Stomach (tissue), 9 donors: ENCODE measurements around the gene MRPS24. TPM values are rescaled to one million over a fixed set of nuclear protein-coding genes. Genes with fewer than 3 reads are reported as not detected.
A peak's percentile ranks its signal among the peaks of the same experiment; 100 is the strongest.

Source experiments
- DNase-seq, 2 donors: peaks; one replicate each; pipeline versions ENCODE4 v3.0.0 to v3.0.0-alpha.2; 2013 to 2019
- H3K27ac ChIP-seq, 5 donors: fragments of 200-600 bp in 4 of 5; sonication (generic) in 4 of 5; one replicate each; pipeline ENCODE4 v1.5.1; 2013 to 2019; ENCODE audit warnings: mild to moderate bottlenecking in 1 of 5, moderate library complexity in 1 of 5
- H3K27me3 ChIP-seq, 3 donors: fragments of 200-600 bp; sonication (generic); one replicate each; pipeline ENCODE4 v1.5.1; 2017 to 2019; ENCODE audit warnings: mixed run types in 1 of 3
- H3K36me3 ChIP-seq, 4 donors: fragments of 200-600 bp; sonication (generic); 1 replicate in 3 of 4; 2 replicates in 1 of 4; pipeline ENCODE4 v1.5.1; 2016 to 2019
- H3K4me1 ChIP-seq, 4 donors: fragments of 200-600 bp; sonication (generic); one replicate each; pipeline ENCODE4 v1.5.1; 2016 to 2019
- H3K4me3 ChIP-seq, 4 donors: fragments of 200-600 bp; sonication (generic) in 3 of 4; one replicate each; pipeline ENCODE4 v1.5.1; 2016 to 2019; ENCODE audit warnings: mild to moderate bottlenecking in 1 of 4
- H3K9me3 ChIP-seq, 4 donors: fragments of 200-600 bp; sonication (generic); one replicate each; pipeline ENCODE4 v1.5.1; 2016 to 2019
- CTCF ChIP-seq, 7 experiments: fragments of 450-650 bp in 4 of 7; fragments of 200-600 bp in 3 of 7; sonication (generic) in 3 of 7; IDR thresholded peaks; one replicate each; pipeline ENCODE4 v1.5.1; 2016 to 2019; ENCODE audit warnings: antibody characterized with exemption in 7 of 7, control low read depth in 2 of 7, mild to moderate bottlenecking in 1 of 7
- EP300 ChIP-seq: sonication (generic); formaldehyde crosslinking; IDR thresholded peaks from one replicate; pipeline ENCODE4 v1.6.1; 2017; ENCODE audit warnings: antibody characterized with exemption
- POLR2A ChIP-seq, 4 donors: fragments of 450-650 bp; IDR thresholded peaks; one replicate each; pipeline ENCODE4 v1.6.1; 2016; ENCODE audit warnings: antibody characterized with exemption in 4 of 4, control low read depth in 2 of 4, mild to moderate bottlenecking in 1 of 4, moderate library complexity in 1 of 4
- POLR2AphosphoS5 ChIP-seq, 3 donors: sonication (generic); formaldehyde crosslinking; IDR thresholded peaks; one replicate each; pipeline ENCODE4 v1.6.1; 2016; ENCODE audit warnings: antibody characterized with exemption in 3 of 3
- WGBS, 5 donors: extraction: QIAGEN DNeasy Blood & Tissue Kit in 3 of 5; methylation state at CpG; one replicate each; pipeline versions ENCODE4 v1.1.5 to v1.1.7; 2013 to 2018; 5-methylcytosine and 5-hydroxymethylcytosine counted together
- intact Hi-C: fragments of 100-400 bp; cut with DNase I; formaldehyde crosslinking; loops from one replicate; pipeline ENCODE4 v1.15.1; 2023; ENCODE audit warnings: low total_unique reads
- polyA plus RNA-seq, 3 donors: library from polyadenylated mRNA; stranded (reverse); fragments of 200-250 nt; gene quantifications; one replicate each; pipeline ENCODE4 v1.2.3, GENCODE V29; 2013
- total RNA-seq, 5 donors: library from RNA; depleted of rRNA; stranded (reverse); fragments of >200 nt; gene quantifications; one replicate each; pipeline versions ENCODE4 v1.1.0 to v1.2.3, GENCODE V29; 2014 to 2016
- donor health status: healthy with polysubstance abuse.
- donor health status: Bipolar disorder and iron deficiency.
- donor health status: healthy.

Gene MRPS24
- total and polyA plus RNA-seq, 8 donors, result 17.1 to 200 (median 167) TPM; not detected in 1

- H3K36me3 ChIP-seq, result no peaks in the 10 kb centered on the region
- 43 to 69% (median 58%) methylated on average over 3 to 4 of the region's 4 CpGs for WGBS, 5 donors
- intact Hi-C loops, result no loop called here
- H3K27ac ChIP-seq, result no peak overlapping the region
- no peaks in the 10 kb centered on the region for H3K4me1 ChIP-seq
- peaks cover 0 to 11% (median 0%) of the 10 kb centered on the region in 3 donors for H3K27me3 ChIP-seq
- DNase-seq, result no peak
- no peak for TF ChIP-seq EP300
- no peak for TF ChIP-seq CTCF (IDR thresholded peaks at IDR 0.05)
- H3K4me3 ChIP-seq, result no peak overlapping the region
- no peaks in the 10 kb centered on the region for H3K9me3 ChIP-seq
Measured at GRCh38 chr7:43847496-43847895, 21.8 kb downstream of the MRPS24 start.

- TF ChIP-seq EP300, result no peak
- Histone ChIP-seq H3K27me3 (peaks cover 0 to 11% (median 0%) of the 10 kb centered on the region in 3 donors), H3K9me3 (no peaks in the 10 kb centered on the region), H3K27ac (no peak overlapping the region), H3K4me1 (no peaks in the 10 kb centered on the region), H3K4me3 (no peak overlapping the region), H3K36me3 (no peaks in the 10 kb centered on the region)
- DNase-seq, result no peak
- intact Hi-C loops, result no loop called here
- 68 to 94% (median 83%) methylated on average over 2 of the region's 2 CpGs for WGBS, 5 donors
Measured at GRCh38 chr7:43844662-43845061, 24.7 kb downstream of the MRPS24 start.

- 88 to 97% (median 95%) methylated on average over 2 of the region's 2 CpGs for WGBS, 5 donors
- peaks cover 0 to 2% (median 0%) of the 10 kb centered on the region in 4 donors for H3K4me1 ChIP-seq
- H3K9me3 ChIP-seq, result no peaks in the 10 kb centered on the region
- intact Hi-C loops, result no loop called here
- peaks cover 0 to 11% (median 0%) of the 10 kb centered on the region in 3 donors for H3K27me3 ChIP-seq
- no peak overlapping the region for H3K4me3 ChIP-seq
- DNase-seq, result no peak
- H3K36me3 ChIP-seq, result no peaks in the 10 kb centered on the region
- no peak overlapping the region for H3K27ac ChIP-seq
- TF ChIP-seq POLR2AphosphoS5 (IDR thresholded peaks at IDR 0.05), result no peak
- TF ChIP-seq EP300, result no peak
- TF ChIP-seq POLR2A (IDR thresholded peaks at IDR 0.05), result no peak
- no peak for TF ChIP-seq CTCF (IDR thresholded peaks at IDR 0.05)
Measured at GRCh38 chr7:43844257-43844656, 25.1 kb downstream of the MRPS24 start.

GRCh38 chr7:43843296-43843695 is 26.0 kb downstream of the MRPS24 start:
- peaks cover 0 to 11% (median 0%) of the 10 kb centered on the region in 3 donors for H3K27me3 ChIP-seq
- peaks cover 0 to 9% (median 6%) of the 10 kb centered on the region in 4 donors for H3K4me1 ChIP-seq
- TF ChIP-seq EP300, result no peak
- TF ChIP-seq POLR2AphosphoS5 (IDR thresholded peaks at IDR 0.05), result no peak
- TF ChIP-seq POLR2A (IDR thresholded peaks at IDR 0.05), result no peak
- TF ChIP-seq CTCF (IDR thresholded peaks at IDR 0.05), result no peak
- intact Hi-C loops, result no loop called here
- 84 to 93% (median 91%) methylated on average over 4 of the region's 4 CpGs for WGBS, 5 donors
- H3K4me3 ChIP-seq, result no peak overlapping the region
- no peak overlapping the region for H3K27ac ChIP-seq
- DNase-seq, result no peak
- H3K36me3 ChIP-seq, result no peaks in the 10 kb centered on the region
- H3K9me3 ChIP-seq, result no peaks in the 10 kb centered on the region

GRCh38 chr7:43838201-43838658 is 31.1 kb downstream of the MRPS24 start:
- Histone ChIP-seq H3K27me3 (no peaks in the 10 kb centered on the region), H3K4me1 (peaks cover 0 to 14% (median 6%) of the 10 kb centered on the region in 4 donors), H3K36me3 (no peaks in the 10 kb centered on the region), H3K4me3 (peak overlapping the region in 1 of 4 donors; percentile 35), H3K27ac (peak overlapping the region in 2 of 5 donors; percentile 34 to 46), H3K9me3 (no peaks in the 10 kb centered on the region)
- DNase-seq, result no peak
- 66 to 80% (median 69%) methylated on average over 9 of the region's 9 CpGs for WGBS, 5 donors
- intact Hi-C loops, result loop anchor here (10.0 kb wide), 1 partner anchor 253 kb away; the partner anchor contains the start of gene STK17A
- TF ChIP-seq POLR2A (IDR thresholded peaks at IDR 0.05) (no peak), EP300 (no peak)
